ENCODE results near the gene GJA5.

GJA5 gene

GRCh38 chr1:147726168-147726567 lies 34.2 kb downstream of the GJA5 start:
- no peak overlapping the region for H3K4me3 ChIP-seq (ENCODE audit: low read length)
- H3K9me3 ChIP-seq (ENCODE audit: insufficient read depth, low read depth, low read length) = no peaks in the 10 kb centered on the region
- peaks cover 16% of the 10 kb centered on the region for H3K4me1 ChIP-seq (ENCODE audit: insufficient read depth, low read length)
- no peak overlapping the region for H3K27ac ChIP-seq (ENCODE audit: low read depth, low read length)
- WGBS = 43% methylated on average over 2 of the region's 2 CpGs
- no peak overlapping the region for H3K9ac ChIP-seq (ENCODE audit: low read depth, low read length)
- no peaks in the 10 kb centered on the region for H3K36me3 ChIP-seq (ENCODE audit: insufficient read depth, low read length)
- no peaks in the 10 kb centered on the region for H3K27me3 ChIP-seq (ENCODE audit: insufficient read depth, low read length)

- H3K27ac ChIP-seq (ENCODE audit: low read depth, low read length) = no peak overlapping the region
- H3K9me3 ChIP-seq (ENCODE audit: insufficient read depth, low read depth, low read length) = no peaks in the 10 kb centered on the region
- H3K36me3 ChIP-seq (ENCODE audit: insufficient read depth, low read length) = no peaks in the 10 kb centered on the region
- H3K27me3 ChIP-seq (ENCODE audit: insufficient read depth, low read length) = no peaks in the 10 kb centered on the region
- 84% methylated on average over 3 of the region's 3 CpGs for WGBS
- no peak overlapping the region for H3K9ac ChIP-seq (ENCODE audit: low read depth, low read length)
- peaks cover 16% of the 10 kb centered on the region for H3K4me1 ChIP-seq (ENCODE audit: insufficient read depth, low read length)
- H3K4me3 ChIP-seq (ENCODE audit: low read length) = no peak overlapping the region
Observed at GRCh38 chr1:147725685-147726084, 34.7 kb downstream of the GJA5 start.

GRCh38 chr1:147723691-147724323 lies 36.6 kb downstream of the GJA5 start:
- 40% methylated on average over 6 of the region's 7 CpGs for WGBS
- H3K36me3 ChIP-seq (ENCODE audit: insufficient read depth, low read length) = no peaks in the 10 kb centered on the region
- H3K9ac ChIP-seq (ENCODE audit: low read depth, low read length) = no peak overlapping the region
- no peak overlapping the region for H3K4me3 ChIP-seq (ENCODE audit: low read length)
- H3K27ac ChIP-seq (ENCODE audit: low read depth, low read length) = no peak overlapping the region
- H3K27me3 ChIP-seq (ENCODE audit: insufficient read depth, low read length) = no peaks in the 10 kb centered on the region
- H3K4me1 ChIP-seq (ENCODE audit: insufficient read depth, low read length) = peaks cover 16% of the 10 kb centered on the region
- peaks cover 8% of the 10 kb centered on the region for H3K9me3 ChIP-seq (ENCODE audit: insufficient read depth, low read depth, low read length)

GRCh38 chr1:147722124-147722523 lies 38.3 kb downstream of the GJA5 start:
- peaks cover 16% of the 10 kb centered on the region for H3K4me1 ChIP-seq (ENCODE audit: insufficient read depth, low read length)
- 82% methylated on average over 2 of the region's 2 CpGs for WGBS
- no peak overlapping the region for H3K4me3 ChIP-seq (ENCODE audit: low read length)
- no peaks in the 10 kb centered on the region for H3K27me3 ChIP-seq (ENCODE audit: insufficient read depth, low read length)
- no peak overlapping the region for H3K27ac ChIP-seq (ENCODE audit: low read depth, low read length)
- H3K9me3 ChIP-seq (ENCODE audit: insufficient read depth, low read depth, low read length) = peaks cover 14% of the 10 kb centered on the region
- H3K9ac ChIP-seq (ENCODE audit: low read depth, low read length) = no peak overlapping the region
- no peaks in the 10 kb centered on the region for H3K36me3 ChIP-seq (ENCODE audit: insufficient read depth, low read length)

GRCh38 chr1:147721716-147722115 lies 38.7 kb downstream of the GJA5 start:
- Histone ChIP-seq H3K4me3 (ENCODE audit: low read length) (no peak overlapping the region), H3K4me1 (ENCODE audit: insufficient read depth, low read length) (peaks cover 15% of the 10 kb centered on the region), H3K27ac (ENCODE audit: low read depth, low read length) (no peak overlapping the region), H3K9ac (ENCODE audit: low read depth, low read length) (no peak overlapping the region), H3K36me3 (ENCODE audit: insufficient read depth, low read length) (no peaks in the 10 kb centered on the region), H3K27me3 (ENCODE audit: insufficient read depth, low read length) (no peaks in the 10 kb centered on the region), H3K9me3 (ENCODE audit: insufficient read depth, low read depth, low read length) (peaks cover 14% of the 10 kb centered on the region)
- WGBS = 56% methylated on average over 1 of the region's 1 CpG

- Histone ChIP-seq H3K4me3 (ENCODE audit: low read length) (no peak overlapping the region), H3K27me3 (ENCODE audit: insufficient read depth, low read length) (no peaks in the 10 kb centered on the region), H3K36me3 (ENCODE audit: insufficient read depth, low read length) (no peaks in the 10 kb centered on the region), H3K9me3 (ENCODE audit: insufficient read depth, low read depth, low read length) (peaks cover 14% of the 10 kb centered on the region), H3K4me1 (ENCODE audit: insufficient read depth, low read length) (0 out of 2 replicates have a peak, but pooled peaks cover 6% of the 10 kb centered on the region), H3K9ac (ENCODE audit: low read depth, low read length) (no peak overlapping the region), H3K27ac (ENCODE audit: low read depth, low read length) (no peak overlapping the region)
- 87% methylated on average over 4 of the region's 4 CpGs for WGBS
Observed at GRCh38 chr1:147720557-147720956, 39.8 kb downstream of the GJA5 start.

GRCh38 chr1:147719711-147720225 lies 40.6 kb downstream of the GJA5 start:
- Histone ChIP-seq H3K4me1 (ENCODE audit: insufficient read depth, low read length) (0 out of 2 replicates have a peak, but pooled peaks cover 6% of the 10 kb centered on the region), H3K9me3 (ENCODE audit: insufficient read depth, low read depth, low read length) (peaks cover 14% of the 10 kb centered on the region), H3K27ac (ENCODE audit: low read depth, low read length) (no peak overlapping the region), H3K36me3 (ENCODE audit: insufficient read depth, low read length) (no peaks in the 10 kb centered on the region), H3K4me3 (ENCODE audit: low read length) (no peak overlapping the region), H3K27me3 (ENCODE audit: insufficient read depth, low read length) (no peaks in the 10 kb centered on the region), H3K9ac (ENCODE audit: low read depth, low read length) (no peak overlapping the region)
- 82% methylated on average over 6 of the region's 7 CpGs for WGBS

- Histone ChIP-seq H3K27me3 (ENCODE audit: insufficient read depth, low read length) (no peaks in the 10 kb centered on the region), H3K36me3 (ENCODE audit: insufficient read depth, low read length) (no peaks in the 10 kb centered on the region), H3K4me3 (ENCODE audit: low read length) (no peak overlapping the region), H3K9me3 (ENCODE audit: insufficient read depth, low read depth, low read length) (peaks cover 14% of the 10 kb centered on the region), H3K9ac (ENCODE audit: low read depth, low read length) (no peak overlapping the region), H3K4me1 (ENCODE audit: insufficient read depth, low read length) (0 out of 2 replicates have a peak, but pooled peaks cover 6% of the 10 kb centered on the region), H3K27ac (ENCODE audit: low read depth, low read length) (no peak overlapping the region)
- WGBS = 94% methylated on average over 7 of the region's 7 CpGs
Observed at GRCh38 chr1:147719029-147719698, 41.2 kb downstream of the GJA5 start.

- H3K27ac ChIP-seq (ENCODE audit: low read depth, low read length) = no peak overlapping the region
- no peak overlapping the region for H3K4me3 ChIP-seq (ENCODE audit: low read length)
- H3K36me3 ChIP-seq (ENCODE audit: insufficient read depth, low read length) = no peaks in the 10 kb centered on the region
- WGBS = 91% methylated on average over 4 of the region's 4 CpGs
- no peak overlapping the region for H3K9ac ChIP-seq (ENCODE audit: low read depth, low read length)
- H3K4me1 ChIP-seq (ENCODE audit: insufficient read depth, low read length) = 0 out of 2 replicates have a peak, but pooled peaks cover 6% of the 10 kb centered on the region
- H3K27me3 ChIP-seq (ENCODE audit: insufficient read depth, low read length) = no peaks in the 10 kb centered on the region
- peaks cover 14% of the 10 kb centered on the region for H3K9me3 ChIP-seq (ENCODE audit: insufficient read depth, low read depth, low read length)
Observed at GRCh38 chr1:147717706-147718097, 42.7 kb downstream of the GJA5 start.

GRCh38 chr1:147717051-147717705 lies 43.2 kb downstream of the GJA5 start:
- Histone ChIP-seq H3K4me3 (ENCODE audit: low read length) (no peak overlapping the region), H3K36me3 (ENCODE audit: insufficient read depth, low read length) (no peaks in the 10 kb centered on the region), H3K9me3 (ENCODE audit: insufficient read depth, low read depth, low read length) (peaks cover 14% of the 10 kb centered on the region), H3K9ac (ENCODE audit: low read depth, low read length) (no peak overlapping the region), H3K4me1 (ENCODE audit: insufficient read depth, low read length) (0 out of 2 replicates have a peak, but pooled peaks cover 6% of the 10 kb centered on the region), H3K27me3 (ENCODE audit: insufficient read depth, low read length) (no peaks in the 10 kb centered on the region), H3K27ac (ENCODE audit: low read depth, low read length) (no peak overlapping the region)
- 94% methylated on average over 6 of the region's 6 CpGs for WGBS

GRCh38 chr1:147712605-147713004 lies 47.8 kb downstream of the GJA5 start:
- Histone ChIP-seq H3K4me3 (ENCODE audit: low read length) (no peak overlapping the region), H3K27me3 (ENCODE audit: insufficient read depth, low read length) (no peaks in the 10 kb centered on the region), H3K4me1 (ENCODE audit: insufficient read depth, low read length) (no peaks in the 10 kb centered on the region), H3K9ac (ENCODE audit: low read depth, low read length) (no peak overlapping the region), H3K9me3 (ENCODE audit: insufficient read depth, low read depth, low read length) (no peaks in the 10 kb centered on the region), H3K27ac (ENCODE audit: low read depth, low read length) (no peak overlapping the region), H3K36me3 (ENCODE audit: insufficient read depth, low read length) (no peaks in the 10 kb centered on the region)

Data from HUES64 (cell line).